ENCODE measurements around the gene RCCD1.

The RCCD1 gene

GRCh38 chr15:90946941-90947576, 7.6 kb upstream of the RCCD1 start:
- DNase-seq, result no peak

DNA sequence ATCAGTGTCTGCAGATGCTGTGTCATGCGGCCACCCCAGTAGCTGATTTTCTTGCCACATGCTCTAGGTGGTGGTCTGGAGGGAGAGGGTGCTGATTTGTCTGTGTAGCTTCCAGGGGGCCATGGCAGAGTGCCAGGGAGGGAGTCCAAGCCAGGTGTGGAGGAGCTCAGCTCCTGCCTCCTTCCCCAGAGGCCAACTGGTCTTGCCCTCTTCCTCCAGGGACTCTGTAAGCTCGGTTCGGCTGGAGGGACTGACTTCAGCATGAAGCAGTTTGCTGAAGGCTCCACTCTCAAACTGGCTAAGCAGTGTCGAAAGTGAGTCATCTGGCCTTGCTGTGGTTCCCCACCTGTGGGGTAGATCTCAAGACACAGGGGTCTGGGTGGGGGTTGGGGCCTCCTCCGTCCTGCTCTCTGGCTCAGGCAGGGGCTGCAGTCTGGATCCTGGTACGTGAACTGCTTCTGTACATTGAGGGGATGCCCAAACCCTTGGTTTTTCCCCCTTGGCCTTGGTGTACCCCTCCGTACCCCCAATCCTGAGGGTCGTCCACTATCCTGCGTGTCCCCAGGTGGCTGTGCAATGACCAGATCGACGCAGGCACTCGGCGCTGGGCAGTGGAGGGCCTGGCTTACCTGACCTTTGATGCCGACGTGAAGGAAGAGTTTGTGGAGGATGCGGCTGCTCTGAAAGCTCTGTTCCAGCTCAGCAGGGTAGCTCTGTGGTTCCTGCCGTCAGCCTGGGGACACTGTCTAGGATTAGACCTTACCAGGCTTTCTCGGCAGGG, 6.9 kb upstream of the RCCD1 start:
- no peak for DNase-seq

GRCh38 chr15:90948506-90948905, 6.2 kb upstream of the RCCD1 start:
- DNase-seq, result no peak

DNA sequence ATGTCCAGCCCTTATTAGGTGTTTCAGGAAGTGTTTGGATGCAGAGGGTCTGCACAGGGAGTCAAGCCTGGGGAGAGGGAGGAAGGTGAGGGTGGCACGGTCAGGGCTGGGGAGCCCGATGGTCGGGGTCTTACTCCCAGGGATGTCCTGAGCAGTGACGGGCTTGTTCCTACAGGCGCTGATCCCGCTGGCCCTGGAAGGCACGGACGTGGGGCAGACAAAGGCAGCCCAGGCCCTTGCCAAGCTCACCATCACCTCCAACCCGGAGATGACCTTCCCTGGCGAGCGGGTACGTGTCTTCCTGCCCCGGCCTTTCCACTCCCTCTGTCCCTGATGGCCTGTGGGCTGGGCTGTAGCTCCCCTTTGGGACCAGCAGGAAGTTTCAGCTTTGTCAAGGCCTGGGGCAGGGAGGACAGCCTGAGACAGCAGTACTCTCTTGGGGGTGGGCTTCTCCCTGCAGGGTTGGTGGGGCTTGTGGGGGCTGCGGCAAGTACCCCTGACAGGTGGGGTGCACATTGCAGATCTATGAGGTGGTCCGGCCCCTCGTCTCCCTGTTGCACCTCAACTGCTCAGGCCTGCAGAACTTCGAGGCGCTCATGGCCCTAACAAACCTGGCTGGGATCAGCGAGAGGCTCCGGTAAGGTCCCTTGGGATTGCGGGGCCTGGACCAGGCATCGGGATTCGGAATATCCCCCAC, 4.6 kb upstream of the RCCD1 start:
- DNase-seq, result no peak

DNA sequence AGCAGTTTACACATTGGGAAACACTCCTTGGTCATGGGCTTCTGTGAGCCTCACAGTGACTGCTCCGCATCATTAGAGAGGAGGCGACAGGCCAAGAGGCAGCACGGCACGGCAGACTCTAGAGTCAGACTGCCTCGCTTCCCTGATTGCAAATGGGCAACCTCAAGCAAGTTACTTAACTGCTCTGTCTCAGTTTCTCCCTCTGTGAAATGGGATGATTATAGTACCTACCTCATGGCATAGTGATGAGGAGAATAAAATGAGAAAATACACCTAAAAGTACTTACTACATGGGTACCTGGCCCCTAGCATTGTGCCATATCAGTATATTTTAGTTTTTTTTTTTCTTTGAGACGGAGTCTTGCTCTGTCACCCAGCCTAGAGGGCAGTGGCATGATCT, 4.0 kb upstream of the RCCD1 start:
- DNase-seq, result no peak

DNA sequence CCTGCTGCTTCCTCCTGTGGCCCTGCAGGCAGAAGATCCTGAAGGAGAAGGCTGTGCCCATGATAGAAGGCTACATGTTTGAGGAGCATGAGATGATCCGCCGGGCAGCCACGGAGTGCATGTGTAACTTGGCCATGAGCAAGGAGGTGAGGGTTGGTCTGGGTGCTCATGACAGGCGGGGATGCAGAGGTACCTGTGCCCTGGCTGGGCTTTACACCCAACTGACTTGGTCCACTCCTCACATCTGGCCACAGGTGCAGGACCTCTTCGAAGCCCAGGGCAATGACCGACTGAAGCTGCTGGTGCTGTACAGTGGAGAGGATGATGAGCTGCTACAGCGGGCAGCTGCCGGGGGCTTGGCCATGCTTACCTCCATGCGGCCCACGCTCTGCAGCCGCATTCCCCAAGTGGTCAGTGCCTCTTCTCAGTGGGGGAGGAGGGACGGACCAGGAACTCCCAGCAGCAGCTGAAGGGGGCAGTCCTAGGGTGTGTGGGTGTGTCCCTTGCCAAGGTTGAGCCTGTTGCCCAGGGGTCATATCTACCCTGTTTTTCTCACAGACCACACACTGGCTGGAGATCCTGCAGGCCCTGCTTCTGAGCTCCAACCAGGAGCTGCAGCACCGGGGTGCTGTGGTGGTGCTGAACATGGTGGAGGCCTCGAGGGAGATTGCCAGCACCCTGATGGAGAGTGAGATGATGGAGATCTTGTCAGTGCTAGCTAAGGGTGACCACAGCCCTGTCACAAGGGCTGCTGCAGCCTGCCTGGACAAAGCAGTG, 1.6 kb upstream of the RCCD1 start:
- no peak for DNase-seq

GRCh38 chr15:90953947-90954711, 555 bp upstream of the RCCD1 start:
- no peak for DNase-seq

DNA sequence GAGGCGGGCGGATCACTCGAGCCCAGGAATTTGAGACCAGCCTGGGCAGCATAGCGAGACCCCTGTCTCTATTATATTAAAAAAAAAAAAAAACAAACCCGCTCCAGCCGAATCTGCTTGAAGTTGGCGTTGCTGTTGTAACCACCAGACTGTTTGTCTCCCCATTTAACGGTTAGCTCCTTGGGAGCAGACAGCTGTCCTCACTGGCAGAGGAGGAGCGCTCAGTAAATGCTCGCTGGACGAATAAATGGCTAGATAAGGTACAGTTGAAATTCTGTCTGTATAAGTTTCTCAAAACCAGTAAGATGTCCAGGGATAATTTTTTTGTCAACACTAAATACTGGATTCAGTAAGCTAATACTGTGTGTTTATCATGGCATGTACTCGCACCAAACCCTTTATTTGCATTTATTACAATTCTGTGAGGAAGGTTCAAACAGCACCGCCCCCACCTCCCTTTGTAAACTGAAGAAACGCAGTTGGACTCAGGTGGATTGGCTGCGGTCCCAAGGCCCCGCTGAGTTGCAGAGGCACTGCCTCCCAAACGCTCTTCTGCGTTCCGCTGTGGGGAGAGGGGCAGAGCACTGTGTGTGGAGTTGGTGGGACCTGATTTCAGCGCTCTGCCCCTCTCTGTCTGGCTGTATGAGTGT, 1.1 kb downstream of the RCCD1 start:
- DNase-seq, result peak; percentile 30

- peak; percentile 77 for DNase-seq
Measured at GRCh38 chr15:90956274-90957030, 1.8 kb downstream of the RCCD1 start.

GRCh38 chr15:90957031-90957790, 2.5 kb downstream of the RCCD1 start:
- DNase-seq, result no peak

GRCh38 chr15:90957791-90958190, 3.1 kb downstream of the RCCD1 start:
- no peak for DNase-seq

DNA sequence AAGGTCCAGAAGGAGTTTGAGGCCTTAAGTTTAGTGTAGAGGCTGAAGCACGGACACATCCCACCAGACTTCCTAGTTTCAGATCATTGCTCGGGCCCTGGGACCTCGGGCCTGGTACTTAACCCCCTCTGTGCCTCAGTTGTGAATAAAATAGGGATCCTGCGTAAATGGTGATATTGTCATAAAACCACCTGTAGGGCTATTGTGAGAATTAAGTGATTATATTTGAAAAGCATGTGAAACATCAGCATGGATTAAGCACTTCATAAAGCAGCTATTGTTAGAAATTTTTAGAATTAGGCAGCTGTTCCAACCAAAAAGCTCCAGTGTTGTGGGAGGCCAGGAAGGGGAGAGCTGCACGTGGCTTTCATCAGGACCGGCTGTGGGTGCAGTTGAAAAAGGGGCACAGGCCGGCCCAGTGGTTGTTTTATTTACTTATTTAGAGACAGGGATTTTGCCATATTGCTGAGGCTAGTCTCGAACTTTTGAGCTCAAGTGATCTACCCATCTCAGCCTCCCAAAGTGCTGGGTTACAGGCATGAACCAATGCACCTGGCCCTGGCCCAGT, 4.4 kb downstream of the RCCD1 start:
- DNase-seq, result no peak

GRCh38 chr15:90959894-90960293, 5.2 kb downstream of the RCCD1 start:
- no peak for DNase-seq

DNA sequence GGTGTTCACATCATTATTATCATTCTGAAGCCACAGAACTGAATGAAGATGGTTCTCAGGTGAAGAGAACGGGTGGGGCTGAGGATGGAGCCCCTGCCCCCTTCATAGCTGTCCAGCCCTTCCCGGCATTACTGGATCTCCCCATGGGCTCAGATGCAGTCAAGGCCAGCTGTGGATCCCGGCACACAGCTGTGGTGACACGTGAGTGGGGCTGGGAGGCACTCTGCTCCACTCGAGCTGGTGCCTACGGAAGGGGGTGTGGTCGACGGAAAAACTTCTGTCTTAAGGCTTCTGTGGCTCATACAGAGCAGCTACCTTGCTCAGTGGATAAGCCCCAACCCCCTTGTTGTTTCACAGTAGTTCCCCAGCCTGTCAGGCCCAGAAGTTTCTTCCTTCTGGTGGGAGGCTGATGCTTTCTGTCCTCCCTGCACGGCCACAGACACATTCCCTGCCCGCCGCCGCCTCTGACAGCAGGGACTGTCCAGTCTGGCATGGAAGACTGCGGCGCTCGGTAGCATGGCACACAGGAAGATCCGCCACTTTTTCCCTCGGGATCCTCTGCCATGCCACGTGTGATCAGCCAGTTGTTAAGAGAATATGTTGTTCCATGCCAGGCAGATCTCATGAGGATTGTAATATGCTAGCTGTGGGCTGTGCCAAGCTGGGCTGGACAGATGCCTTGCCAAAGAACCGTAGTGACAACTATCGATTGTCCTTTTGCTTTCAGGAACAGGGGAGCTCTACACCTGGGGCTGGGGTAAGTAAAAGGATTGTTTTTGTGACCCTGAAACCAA, 5.8 kb downstream of the RCCD1 start:
- no peak for DNase-seq

DNA sequence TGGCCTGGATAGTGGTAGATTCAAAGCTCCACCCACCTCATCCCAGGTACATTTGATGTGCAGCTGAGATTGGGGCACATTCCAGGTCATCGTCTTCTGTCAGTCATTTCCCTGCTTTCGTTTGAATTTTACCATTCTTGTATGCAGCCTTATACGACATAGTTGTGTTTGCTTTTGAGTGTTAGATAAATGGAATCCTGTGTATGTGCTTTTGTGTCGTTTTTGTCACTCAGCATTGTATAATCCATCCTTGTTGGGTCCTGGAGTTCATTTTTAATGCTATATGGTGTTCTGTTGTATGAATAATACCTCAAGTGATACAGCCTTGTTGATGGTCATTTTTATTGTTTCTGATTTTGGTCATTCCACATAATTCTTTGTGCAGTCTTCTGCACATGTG, 7.3 kb downstream of the RCCD1 start:
- no peak for DNase-seq

DNA sequence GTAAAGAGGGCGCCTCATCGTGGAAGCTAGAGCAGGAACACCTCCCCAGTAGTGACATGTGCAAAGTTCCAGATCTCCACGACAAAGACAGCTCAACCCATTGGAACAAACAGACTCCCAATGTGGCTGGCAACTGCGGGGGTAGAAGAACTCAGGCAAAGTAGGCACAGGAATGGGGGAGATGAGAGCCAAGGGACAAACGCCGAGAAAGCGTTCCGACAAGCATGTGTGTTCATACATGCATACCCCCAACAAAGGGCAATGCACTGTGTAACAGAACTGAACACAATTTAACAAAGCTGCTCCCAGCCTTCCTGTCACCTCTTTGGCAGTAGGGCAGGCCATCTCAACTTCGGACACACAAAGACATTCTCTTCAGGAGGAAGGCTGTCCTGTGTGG, 11.6 kb downstream of the RCCD1 start:
- DNase-seq, result no peak

DNA sequence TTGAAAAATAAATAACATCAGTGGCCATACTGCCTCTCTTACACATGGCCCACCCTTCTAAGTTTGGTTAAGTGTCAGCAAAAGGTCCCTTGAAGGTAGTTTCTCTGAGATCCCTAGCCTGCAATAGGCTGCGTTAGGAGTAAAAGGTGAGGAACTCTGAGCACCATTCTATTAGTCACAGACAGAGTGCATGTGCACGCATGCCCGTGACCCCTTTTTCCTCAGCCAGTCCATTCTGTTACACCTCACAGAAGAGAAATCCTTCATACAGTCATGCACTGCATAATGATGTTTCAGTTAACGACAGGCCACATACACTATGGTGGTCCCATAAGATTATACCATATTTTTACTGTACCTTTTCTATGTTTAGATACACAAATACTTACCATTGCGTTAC, 12.5 kb downstream of the RCCD1 start:
- no peak for DNase-seq

GRCh38 chr15:90968434-90968833, 13.8 kb downstream of the RCCD1 start:
- DNase-seq, result no peak

DNA sequence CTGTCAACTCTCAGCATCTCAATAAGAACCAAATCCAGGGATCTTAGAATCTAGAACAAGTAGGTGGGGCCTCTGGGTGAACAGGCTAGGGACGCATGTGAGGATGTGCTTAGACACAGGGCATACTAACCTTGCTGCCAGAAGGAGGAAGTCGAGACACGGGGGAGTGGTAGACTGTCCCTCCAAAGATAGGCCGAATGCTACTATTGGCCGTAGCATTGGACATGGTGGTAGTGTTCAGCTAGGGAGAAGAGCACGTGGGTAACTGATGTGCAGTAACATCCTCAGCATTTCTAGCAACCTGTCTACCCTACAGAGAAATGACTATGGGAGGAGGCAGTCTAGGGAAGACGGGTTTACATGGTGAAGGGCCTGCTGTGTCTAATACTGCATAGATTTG, 15.6 kb downstream of the RCCD1 start:
- no peak for DNase-seq

Data from activated CD4-positive, alpha-beta T cell treated with anti-CD3 and anti-CD28 coated beads, Interleukin-10, Interleukin-2, amounts not matched to agents 100 ng/mL and 50 ng/mL, durations not matched to agents 16 hours and 8 hours (primary cell).